ENCODE data around the gene UBL3.

The UBL3 gene

GRCh38 chr13:29882076-29882475 is 31.7 kb upstream of the UBL3 start:
- no peak for TF ChIP-seq CTCF (IDR thresholded peaks at IDR 0.05; ENCODE audit: control extremely low read depth, extremely low read depth, low read depth, missing control alignments)
- DNase-seq (ENCODE audit: extremely low spot score), result no peak
- ChIA-PET CTCF (interaction anchor here (1.2 kb wide), 2 partner anchors 9 to 11 kb away, joined by 3 read pairs; no protein-coding TSS in a partner anchor), POLR2A (no interaction called here)

GRCh38 chr13:29878101-29878500 is 27.7 kb upstream of the UBL3 start:
- DNase-seq (ENCODE audit: extremely low spot score), result no peak
- CTCF ChIA-PET, result interaction anchor here (1.2 kb wide), 1 partner anchor 235 kb away, joined by 3 read pairs; no protein-coding TSS in a partner anchor
- POLR2A ChIA-PET, result no interaction called here
- TF ChIP-seq CTCF (IDR thresholded peaks at IDR 0.05; ENCODE audit: control extremely low read depth, extremely low read depth, low read depth, missing control alignments), result no peak

GRCh38 chr13:29877456-29878078 is 27.1 kb upstream of the UBL3 start:
- DNase-seq (ENCODE audit: extremely low spot score), result no peak
- POLR2A ChIA-PET, result no interaction called here
- CTCF ChIA-PET, result interaction anchor here (1.2 kb wide), 1 partner anchor 236 kb away, joined by 3 read pairs; no protein-coding TSS in a partner anchor
- TF ChIP-seq CTCF (IDR thresholded peaks at IDR 0.05; ENCODE audit: control extremely low read depth, extremely low read depth, low read depth, missing control alignments), result no peak

GRCh38 chr13:29875646-29876045 is 25.2 kb upstream of the UBL3 start:
- no peak for TF ChIP-seq CTCF (IDR thresholded peaks at IDR 0.05; ENCODE audit: control extremely low read depth, extremely low read depth, low read depth, missing control alignments)
- POLR2A ChIA-PET, result no interaction called here
- CTCF ChIA-PET, result no interaction called here
- DNase-seq (ENCODE audit: extremely low spot score), result no peak

- DNase-seq (ENCODE audit: extremely low spot score), result no peak
- ChIA-PET POLR2A (no interaction called here), CTCF (interaction anchor here (0.8 to 0.9 kb wide), 2 partner anchors 16 to 246 kb away, joined by 3 read pairs; no protein-coding TSS in a partner anchor)
- TF ChIP-seq CTCF (IDR thresholded peaks at IDR 0.05; ENCODE audit: control extremely low read depth, extremely low read depth, low read depth, missing control alignments), result no peak
These were observed 18.2 kb upstream of the UBL3 start for GRCh38 chr13:29868581-29868980.

- no peak for DNase-seq (ENCODE audit: extremely low spot score)
- CTCF ChIA-PET, result interaction anchor here (1.0 to 2.6 kb wide), 4 partner anchors 15 to 266 kb away, joined by 3 to 12 read pairs (median 4); partner anchors contain the start of gene UBL3
- POLR2A ChIA-PET, result no interaction called here
- peak; percentile 0 for TF ChIP-seq CTCF (IDR thresholded peaks at IDR 0.05; ENCODE audit: control extremely low read depth, extremely low read depth, low read depth, missing control alignments)
These were observed 15.5 kb upstream of the UBL3 start for GRCh38 chr13:29865934-29866333.

Data from GM10248 (cell line).